HEK293T (cell line): ENCODE measurements around the gene NTSR1.

ENCODE experiments used
- CTCF ChIA-PET: fragments of 350-600 bp; formaldehyde crosslinking; extraction: SDS; loops from one replicate; lab custom pipeline; 2021; ENCODE audit warnings: antibody characterized with exemption, inconsistent platforms; lab: Yijun Ruan, JAX
- POLR2A ChIA-PET: fragments of 350-600 bp; formaldehyde crosslinking; extraction: SDS; loops from one replicate; lab custom pipeline; 2020; ENCODE audit warnings: antibody characterized with exemption, inconsistent platforms; lab: Yijun Ruan, JAX
- DNase-seq: peaks from one replicate; pipeline ENCODE4 v3.0.0; 2012; ENCODE audit warnings: mixed read lengths; ENCODE audit errors: extremely low spot score
- ARNT ChIP-seq: fragments of 450-650 bp; IDR thresholded peaks from 2 replicates; pipeline ENCODE4 v1.6.1; 2017; ENCODE audit warnings: mild to moderate bottlenecking
- BHLHE40 ChIP-seq: fragments of 450-650 bp; IDR thresholded peaks from 2 replicates; pipeline ENCODE4 v1.6.1; 2016; ENCODE audit warnings: mild to moderate bottlenecking, moderate library complexity, borderline replicate concordance
- CTBP1 ChIP-seq: fragments of 450-650 bp; IDR thresholded peaks from 2 replicates; pipeline ENCODE4 v1.6.1; 2016; ENCODE audit warnings: borderline replicate concordance
- ELF4 ChIP-seq: fragments of 450-650 bp; IDR thresholded peaks from 2 replicates; pipeline ENCODE4 v1.6.1; 2017; ENCODE audit warnings: antibody characterized with exemption
- FOXA1 ChIP-seq: fragments of 450-650 bp; IDR thresholded peaks from 2 replicates; pipeline ENCODE4 v1.6.1; 2016; ENCODE audit warnings: mild to moderate bottlenecking
- FOXK2 ChIP-seq: fragments of 450-650 bp; IDR thresholded peaks from 2 replicates; pipeline ENCODE4 v1.6.1; 2016; ENCODE audit warnings: mild to moderate bottlenecking
- FOXM1 ChIP-seq: fragments of 450-650 bp; IDR thresholded peaks from 2 replicates; pipeline ENCODE4 v1.6.1; 2017; ENCODE audit warnings: mild to moderate bottlenecking, borderline replicate concordance
- HDGF ChIP-seq: fragments of 450-650 bp; IDR thresholded peaks from 2 replicates; pipeline ENCODE4 v1.6.1; 2017; ENCODE audit warnings: antibody characterized with exemption, borderline replicate concordance
- L3MBTL2 ChIP-seq: fragments of 450-650 bp; conservative IDR thresholded peaks from 2 replicates; pipeline ENCODE4 v1.6.1; 2016; ENCODE audit warnings: mild to moderate bottlenecking
- LEF1 ChIP-seq: fragments of 450-650 bp; IDR thresholded peaks from 2 replicates; pipeline ENCODE4 v1.6.1; 2017; ENCODE audit warnings: mild to moderate bottlenecking, borderline replicate concordance
- NFRKB ChIP-seq: fragments of 450-650 bp; IDR thresholded peaks from 2 replicates; pipeline ENCODE4 v1.6.1; 2016; ENCODE audit warnings: mild to moderate bottlenecking, moderate library complexity
- PKNOX1 ChIP-seq: fragments of 450-650 bp; IDR thresholded peaks from 2 replicates; pipeline ENCODE4 v1.6.1; 2016
- SP1 ChIP-seq: fragments of 450-650 bp; IDR thresholded peaks from 2 replicates; pipeline ENCODE4 v1.6.1; 2017
- SUZ12 ChIP-seq: fragments of 450-650 bp; IDR thresholded peaks from 2 replicates; pipeline ENCODE4 v1.6.1; 2016; ENCODE audit warnings: mild to moderate bottlenecking
- TARDBP ChIP-seq: fragments of 450-650 bp; IDR thresholded peaks from 2 replicates; pipeline ENCODE4 v1.6.1; 2016
- ZNF384 ChIP-seq: fragments of 450-650 bp; IDR thresholded peaks from 2 replicates; pipeline ENCODE4 v1.6.1; 2016

The NTSR1 gene

GRCh38 chr20:62749851-62750445 is 41.3 kb downstream of the NTSR1 start:
- ChIA-PET CTCF (no interaction called here), POLR2A (no interaction called here)
- TF ChIP-seq LEF1: no peak
- no peak for TF ChIP-seq L3MBTL2
- no peak for TF ChIP-seq FOXA1
- no peak for TF ChIP-seq PKNOX1
- TF ChIP-seq SP1: no peak
- no peak for TF ChIP-seq ELF4
- no peak for TF ChIP-seq FOXM1
- no peak for TF ChIP-seq HDGF
- TF ChIP-seq TARDBP: no peak
- TF ChIP-seq NFRKB: no peak
- TF ChIP-seq ARNT: no peak
- TF ChIP-seq SUZ12: no peak
- DNase-seq: no peak

DNA sequence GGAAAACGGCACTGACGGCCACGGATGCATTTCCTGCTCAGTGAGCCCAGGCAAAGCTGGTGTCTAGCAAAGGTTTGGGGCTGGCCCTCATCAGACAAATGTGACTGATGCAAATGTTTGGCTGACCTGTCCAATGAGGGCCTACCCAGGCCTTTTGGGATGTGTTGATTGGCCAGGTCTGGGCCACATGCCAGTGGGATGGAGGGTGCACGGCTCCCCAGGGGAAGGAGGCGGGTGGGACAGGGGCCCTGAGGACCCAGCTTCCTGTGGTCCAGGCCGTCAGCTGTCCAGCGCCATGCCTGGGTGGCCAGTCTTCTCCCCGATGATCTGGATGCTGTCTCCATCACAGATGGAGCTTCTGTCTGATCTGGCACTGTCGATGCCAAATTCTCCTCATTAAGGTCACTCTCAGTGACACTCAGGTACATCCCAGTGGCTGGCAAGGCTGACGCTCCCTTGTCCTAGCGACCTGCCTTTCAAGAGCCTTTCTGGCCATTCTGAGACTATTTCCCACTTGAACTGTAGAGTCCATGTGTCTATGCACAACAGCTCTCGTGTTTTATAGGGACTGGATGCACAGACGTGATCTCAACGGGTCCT is 43.0 kb downstream of the NTSR1 start:
- ChIA-PET POLR2A (no interaction called here), CTCF (no interaction called here)

GRCh38 chr20:62752181-62752670 is 43.6 kb downstream of the NTSR1 start:
- TF ChIP-seq L3MBTL2 (no peak), LEF1 (no peak), BHLHE40 (no peak), FOXA1 (no peak), SP1 (no peak), TARDBP (no peak), ARNT (no peak), ZNF384 (no peak), PKNOX1 (no peak)
- CTCF ChIA-PET: no interaction called here
- DNase-seq: no peak
- POLR2A ChIA-PET: no interaction called here

More for the DNA sequence above, 43.0 kb downstream of the NTSR1 start:
- DNase-seq: no peak
- TF ChIP-seq ELF4 (no peak), LEF1 (no peak), SUZ12 (no peak), SP1 (no peak), NFRKB (no peak), ARNT (no peak), BHLHE40 (no peak), FOXA1 (no peak), PKNOX1 (no peak), FOXM1 (no peak), TARDBP (no peak), HDGF (no peak), FOXK2 (no peak), L3MBTL2 (no peak), CTBP1 (no peak), ZNF384 (no peak)

DNA sequence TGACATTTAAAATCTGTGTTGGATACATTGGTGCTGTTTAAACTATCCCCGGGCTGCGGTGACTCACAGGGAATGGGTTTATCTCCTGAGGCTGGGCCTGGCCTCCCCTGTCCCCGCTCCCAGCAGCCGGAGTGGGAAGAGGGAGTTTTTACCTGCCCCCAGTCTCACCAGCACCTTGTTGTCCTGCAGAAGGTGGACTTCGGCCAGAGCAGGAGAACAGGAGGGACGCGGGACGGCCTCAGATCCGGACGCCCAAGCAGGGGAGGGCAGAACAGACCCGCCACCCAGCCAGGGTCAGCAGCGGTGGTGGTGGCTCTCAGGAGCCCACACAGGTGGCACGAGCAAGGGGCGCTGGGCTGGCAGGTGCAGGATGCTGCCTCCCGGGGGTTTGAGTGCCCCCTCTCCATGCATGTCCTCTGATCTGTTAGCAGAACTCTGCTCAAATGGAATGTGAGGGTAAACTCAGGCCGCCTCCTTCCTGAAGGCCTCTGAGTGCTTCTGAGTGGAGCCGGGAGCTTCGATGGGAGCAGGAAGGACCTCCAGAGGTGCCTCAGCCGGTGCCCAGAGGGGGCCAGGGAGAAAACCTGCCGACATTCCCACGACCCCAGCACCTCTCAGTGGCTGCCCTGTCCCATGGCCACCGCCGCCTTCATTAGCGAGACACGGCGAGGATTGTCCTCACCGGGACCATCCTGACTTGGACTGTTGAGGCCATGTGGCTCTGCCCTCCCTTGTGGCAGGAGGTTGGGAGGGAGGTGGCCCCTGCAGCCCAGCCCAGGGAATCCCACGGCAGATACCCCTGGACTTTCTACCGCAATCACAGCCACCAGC is 44.2 kb downstream of the NTSR1 start:
- TF ChIP-seq PKNOX1: no peak
- no peak for TF ChIP-seq FOXM1
- no peak for TF ChIP-seq LEF1
- TF ChIP-seq TARDBP: no peak
- TF ChIP-seq ELF4: no peak
- no peak for TF ChIP-seq ZNF384
- TF ChIP-seq ARNT: no peak
- no peak for TF ChIP-seq HDGF
- TF ChIP-seq CTBP1: no peak
- TF ChIP-seq FOXA1: no peak
- TF ChIP-seq L3MBTL2: no peak
- no peak for TF ChIP-seq NFRKB
- TF ChIP-seq SUZ12: no peak
- no peak for TF ChIP-seq SP1
- no peak for TF ChIP-seq FOXK2
- no peak for TF ChIP-seq BHLHE40
- DNase-seq: no peak
- POLR2A ChIA-PET: no interaction called here
- CTCF ChIA-PET: no interaction called here

GRCh38 chr20:62753626-62754025 is 45.0 kb downstream of the NTSR1 start:
- DNase-seq: no peak
- TF ChIP-seq SUZ12 (no peak), FOXK2 (no peak), HDGF (no peak), CTBP1 (no peak), L3MBTL2 (no peak), FOXM1 (no peak), SP1 (no peak), ARNT (no peak), TARDBP (no peak)
- POLR2A ChIA-PET: no interaction called here
- CTCF ChIA-PET: no interaction called here
